CD4-positive, alpha-beta T cell treated with Interleukin-15 for 4 hours (primary cell): Measurements from ENCODE around the gene ETV3L.

ENCODE experiments used
- DNase-seq: peaks from one replicate; pipeline ENCODE4 v3.0.0-alpha.2; 2020; ENCODE audit warnings: low spot score

ETV3L gene

DNA sequence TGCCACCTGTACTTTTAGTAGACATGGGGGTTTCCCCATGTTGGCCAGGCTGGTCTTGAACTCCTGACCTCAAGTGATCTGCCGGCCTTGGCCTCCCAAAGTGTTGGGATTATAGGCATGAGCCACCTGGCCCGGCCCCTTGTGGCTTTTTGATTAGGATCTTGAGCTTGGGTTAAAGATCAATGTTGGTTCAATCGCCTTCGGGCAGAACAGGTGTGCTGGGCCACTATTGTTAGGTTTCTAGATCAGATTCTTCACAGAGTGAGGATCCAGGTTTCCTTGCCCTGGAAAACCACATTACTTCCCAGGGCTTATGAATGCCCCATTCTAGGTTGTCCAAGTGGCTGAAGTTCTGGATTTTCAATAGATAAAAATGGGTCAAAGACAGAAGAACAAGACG is 32.5 kb upstream of the ETV3L start:
- no peak for DNase-seq

DNA sequence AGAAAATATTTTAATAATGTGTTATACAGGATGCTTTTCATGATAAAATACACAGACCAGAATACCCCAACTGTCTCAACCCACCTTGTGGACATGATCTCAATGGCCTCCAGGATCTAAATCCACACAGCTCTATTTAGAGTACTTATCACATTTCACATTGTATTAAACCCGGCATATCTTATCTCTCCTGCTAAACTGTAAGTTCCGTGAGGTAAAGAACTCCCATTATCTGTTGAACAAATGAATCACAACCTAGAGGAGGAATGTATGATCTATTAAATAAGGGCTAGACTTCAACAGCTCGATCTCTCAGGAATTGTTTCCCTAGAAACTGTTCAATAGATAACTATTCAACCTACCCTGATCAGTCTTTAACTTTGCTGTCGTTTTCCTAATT is 31.7 kb upstream of the ETV3L start:
- DNase-seq = no peak

DNA sequence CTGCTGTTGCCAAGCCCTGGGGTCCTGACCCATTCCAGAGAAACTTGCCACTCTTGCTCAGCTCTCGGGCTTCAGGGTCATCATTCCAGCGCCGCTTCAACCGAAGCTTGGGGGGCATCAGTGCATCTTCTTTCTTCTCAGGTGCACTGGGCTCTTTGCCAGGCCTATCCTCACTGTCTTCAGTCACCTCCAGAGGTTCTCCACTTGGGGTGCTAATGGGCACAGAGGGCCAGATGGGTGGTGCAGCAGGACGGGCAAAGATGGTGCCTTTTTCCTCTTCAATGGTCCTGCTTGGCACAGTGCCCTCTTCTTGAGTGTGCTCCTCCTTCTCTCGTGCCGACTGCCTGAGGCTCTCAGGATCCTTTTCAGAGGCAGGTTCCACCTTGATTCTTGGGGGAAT is 25.2 kb upstream of the ETV3L start:
- no peak for DNase-seq

DNA sequence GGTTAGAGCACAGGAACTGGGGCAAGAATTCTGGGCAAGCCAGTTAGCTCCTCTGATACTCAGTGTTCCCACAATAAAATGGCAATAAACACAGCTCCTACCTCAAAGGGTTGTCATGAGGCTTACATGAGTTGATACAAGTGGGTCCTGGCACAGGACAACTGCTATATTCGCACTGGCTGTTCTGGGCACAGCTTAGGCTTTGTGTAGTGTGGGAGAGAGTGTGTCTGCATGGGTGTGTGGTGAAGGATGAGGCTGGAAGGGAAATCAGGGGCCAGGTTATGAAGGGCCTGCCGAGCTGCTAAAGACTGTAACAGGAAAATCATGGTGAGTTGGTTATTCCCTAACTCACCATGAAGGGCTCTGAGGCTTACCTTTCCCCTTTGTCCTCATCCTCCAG is 19.8 kb upstream of the ETV3L start:
- DNase-seq = no peak

DNA sequence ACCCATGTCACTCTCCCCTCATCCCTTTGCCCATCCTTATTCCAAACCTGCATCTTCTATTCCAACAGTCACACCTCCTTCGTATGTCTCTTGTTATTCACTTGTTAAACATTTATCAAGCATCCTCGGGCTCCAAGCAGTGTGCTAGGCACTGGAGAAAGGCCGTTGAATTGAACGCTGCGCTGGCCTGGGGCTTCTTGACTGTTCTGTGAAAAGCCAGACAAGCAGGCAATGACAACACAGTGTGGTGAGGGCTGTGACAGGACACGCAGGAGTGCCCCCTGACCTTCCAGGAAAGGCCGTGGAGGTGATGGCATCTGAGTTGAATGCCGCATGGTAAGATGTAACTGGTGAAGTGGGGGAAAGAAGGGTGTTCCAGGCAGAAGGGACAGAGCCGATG is 19.4 kb upstream of the ETV3L start:
- DNase-seq = no peak

DNA sequence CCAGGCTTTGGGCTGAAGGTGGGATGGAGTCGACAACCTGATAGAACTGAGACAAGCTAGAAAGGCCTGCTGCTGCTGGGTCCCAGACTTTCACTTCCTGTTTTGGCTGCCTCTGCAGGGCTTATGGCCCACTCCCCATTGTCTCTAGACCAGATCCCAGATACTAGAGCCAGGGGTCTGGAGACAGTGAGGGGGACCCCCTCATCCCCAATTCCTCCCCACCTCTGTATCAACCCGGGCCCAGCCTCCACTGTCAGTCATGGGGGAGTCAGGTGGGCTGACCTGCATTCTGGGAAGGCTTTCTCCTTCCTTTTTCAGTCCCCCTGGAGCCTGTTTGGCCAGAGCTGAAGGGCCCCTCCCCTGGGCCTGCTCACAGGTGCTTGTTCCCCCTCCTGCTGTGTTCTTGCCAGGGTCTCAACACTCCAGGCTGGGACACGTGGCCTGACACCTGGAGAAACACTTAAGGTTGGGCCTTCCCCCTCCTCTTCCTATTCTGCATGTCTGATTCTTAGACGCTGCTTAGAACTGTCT is 18.0 kb upstream of the ETV3L start:
- DNase-seq = no peak

DNA sequence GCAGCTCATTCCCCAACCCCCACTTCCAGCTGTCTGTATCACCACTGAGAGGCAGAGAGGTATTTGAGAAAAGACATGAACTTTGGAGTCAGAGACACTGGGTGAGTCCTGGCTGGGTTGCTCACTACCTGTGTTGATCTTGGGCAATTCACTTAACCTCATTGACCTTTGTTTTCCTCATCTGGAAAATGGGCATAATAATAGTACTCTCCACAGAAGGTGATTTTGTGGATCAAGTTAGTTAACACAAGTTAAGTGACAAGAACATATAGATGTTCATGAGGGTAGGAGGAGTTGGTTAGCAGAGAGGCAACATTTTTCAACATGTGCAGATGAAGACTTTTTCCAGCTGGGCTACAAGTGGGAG is 17.1 kb upstream of the ETV3L start:
- no peak for DNase-seq

DNA sequence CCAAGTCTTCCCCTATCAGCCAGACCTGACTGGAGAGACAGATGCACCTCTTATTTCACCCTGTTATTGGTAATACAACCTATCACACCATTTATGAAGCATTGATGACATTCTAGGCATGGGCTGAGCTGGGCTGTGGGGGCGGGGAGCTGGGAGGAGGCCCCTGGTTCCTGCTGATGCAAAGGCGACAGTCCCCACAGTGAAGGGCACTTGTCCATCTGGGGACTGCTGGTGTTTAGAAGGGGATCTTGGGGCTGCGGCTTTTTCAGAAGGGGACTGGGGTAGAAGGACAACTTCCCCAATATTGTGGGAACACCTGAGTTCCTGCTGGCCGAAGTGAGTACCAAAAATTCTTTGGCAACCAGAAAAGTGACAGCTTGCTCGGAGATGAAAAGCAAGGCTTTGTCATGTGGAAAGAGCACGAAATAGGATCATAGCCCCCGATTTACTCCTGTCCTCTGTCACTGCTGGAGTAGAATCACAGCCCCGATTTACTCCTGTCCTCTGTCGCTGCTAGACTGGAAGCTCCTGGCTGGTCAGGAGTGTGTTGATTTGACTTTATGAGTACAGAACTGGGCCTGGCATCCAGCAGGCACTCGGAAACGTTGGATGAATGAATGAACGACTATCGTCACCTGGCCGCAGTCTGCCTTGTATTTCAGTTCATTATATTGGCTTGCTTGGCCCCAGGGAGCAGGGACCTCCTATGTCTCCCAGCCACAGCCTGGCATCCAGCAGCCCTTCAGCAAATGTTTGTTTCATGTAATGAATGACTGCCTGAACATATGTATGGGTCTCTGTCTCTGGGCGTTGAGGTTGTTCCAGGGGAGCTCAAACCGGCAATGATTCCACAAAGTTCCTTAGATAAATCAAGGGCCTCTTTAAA is 16.5 kb upstream of the ETV3L start:
- no peak for DNase-seq

DNA sequence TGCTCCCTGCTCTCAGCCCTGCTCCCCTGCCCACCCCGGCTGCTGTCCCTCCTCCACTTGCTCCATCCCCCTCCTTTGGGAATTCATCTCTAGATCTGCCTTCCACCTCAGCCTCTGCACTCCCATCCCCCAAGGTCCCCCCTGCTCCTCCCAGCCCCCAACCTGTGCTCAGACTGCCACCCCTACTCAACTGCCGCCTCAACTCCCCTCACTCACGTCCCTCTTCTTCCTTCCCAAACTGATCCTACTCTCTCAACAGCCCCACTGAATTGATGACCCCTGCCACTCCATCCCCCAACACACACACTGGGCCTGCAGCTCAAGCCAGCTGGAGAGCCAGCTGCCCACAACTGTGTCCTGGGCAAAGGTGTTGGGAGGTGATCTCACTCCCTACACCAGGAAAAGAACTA is 15.8 kb upstream of the ETV3L start:
- no peak for DNase-seq

DNA sequence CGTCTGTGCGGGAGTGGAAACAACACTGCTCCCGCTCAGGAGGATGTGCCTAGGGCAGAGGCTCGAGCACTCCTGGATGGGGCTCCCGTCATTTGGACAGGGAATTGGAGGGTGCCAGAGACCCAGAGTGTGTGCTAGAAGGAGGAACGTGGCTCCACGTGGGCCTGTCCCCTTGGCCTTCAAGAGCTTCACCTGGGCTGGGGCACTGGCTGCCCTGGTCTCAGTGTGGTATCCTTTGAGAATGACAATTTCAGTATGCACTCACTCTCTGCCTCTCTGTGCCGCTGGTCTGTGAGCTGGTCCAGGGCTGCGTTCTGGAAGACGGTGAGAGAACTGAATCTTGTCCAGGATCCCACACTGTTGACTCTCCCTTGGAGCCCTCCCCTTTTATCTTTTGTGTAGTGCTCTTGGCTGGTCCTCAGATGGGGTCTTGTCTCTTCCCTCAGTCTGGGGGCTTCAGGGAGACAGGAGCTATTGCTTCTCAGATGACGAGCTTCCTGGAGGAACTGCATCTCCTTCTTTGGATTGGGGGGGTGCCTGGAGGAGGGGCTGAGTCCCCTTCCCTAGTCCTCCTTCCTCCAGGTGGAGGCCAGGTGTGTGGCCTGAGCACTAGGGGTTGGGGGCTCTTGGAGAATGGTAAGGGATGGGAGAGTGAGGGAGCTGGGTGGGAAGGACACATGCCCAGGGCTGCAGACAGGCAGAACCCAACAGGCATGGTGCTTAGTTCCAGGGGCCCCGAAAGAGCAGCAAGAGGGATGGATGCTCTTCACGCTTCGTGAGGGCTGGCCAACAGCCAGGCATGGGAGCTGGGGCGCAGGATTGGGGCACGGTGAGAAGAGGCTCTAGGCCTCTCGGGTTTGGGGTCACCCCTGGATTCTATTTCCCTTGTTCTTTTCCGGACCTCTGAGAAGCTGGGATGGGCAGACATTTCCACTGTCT is 14.8 kb upstream of the ETV3L start:
- DNase-seq = no peak

DNA sequence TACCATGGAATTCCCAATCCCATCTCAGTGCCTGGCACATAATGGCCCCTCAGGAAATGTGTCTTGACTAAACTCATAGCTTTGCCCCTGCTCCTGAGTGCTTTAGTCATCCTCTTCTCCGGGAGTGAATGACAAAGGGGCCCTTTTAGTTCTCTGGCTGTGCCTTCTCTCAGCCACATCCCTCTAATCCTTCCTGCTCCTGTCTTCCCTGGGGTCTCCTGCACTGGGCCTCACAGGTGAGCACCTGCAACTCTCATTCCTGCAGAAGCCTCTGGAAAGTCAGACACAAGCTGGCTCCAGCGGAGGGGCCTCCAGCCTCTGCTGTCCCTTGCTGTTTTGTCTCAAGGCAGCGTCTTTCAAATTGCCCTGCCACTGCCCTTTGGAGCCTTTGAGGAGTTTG is 14.0 kb upstream of the ETV3L start:
- no peak for DNase-seq

DNA sequence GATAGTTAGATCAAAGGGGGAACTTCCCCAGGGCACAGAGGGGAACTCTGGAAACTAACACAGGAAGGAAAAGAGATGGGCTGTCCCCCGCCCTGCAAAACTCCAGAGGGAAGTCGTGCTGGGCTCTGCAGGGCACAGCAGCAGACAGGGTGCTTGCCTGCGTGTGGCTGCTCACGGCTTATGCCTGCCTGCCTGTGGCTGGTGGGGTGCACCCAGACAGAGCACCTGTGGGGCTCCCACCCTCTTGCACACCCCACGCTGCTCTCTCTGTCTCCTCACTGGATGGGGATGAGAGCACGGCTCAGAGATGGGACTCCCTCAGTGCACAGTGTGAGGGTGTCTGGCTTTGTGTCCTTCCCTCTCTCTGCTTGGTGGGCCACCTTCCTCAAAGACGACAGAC is 13.5 kb upstream of the ETV3L start:
- DNase-seq = no peak

DNA sequence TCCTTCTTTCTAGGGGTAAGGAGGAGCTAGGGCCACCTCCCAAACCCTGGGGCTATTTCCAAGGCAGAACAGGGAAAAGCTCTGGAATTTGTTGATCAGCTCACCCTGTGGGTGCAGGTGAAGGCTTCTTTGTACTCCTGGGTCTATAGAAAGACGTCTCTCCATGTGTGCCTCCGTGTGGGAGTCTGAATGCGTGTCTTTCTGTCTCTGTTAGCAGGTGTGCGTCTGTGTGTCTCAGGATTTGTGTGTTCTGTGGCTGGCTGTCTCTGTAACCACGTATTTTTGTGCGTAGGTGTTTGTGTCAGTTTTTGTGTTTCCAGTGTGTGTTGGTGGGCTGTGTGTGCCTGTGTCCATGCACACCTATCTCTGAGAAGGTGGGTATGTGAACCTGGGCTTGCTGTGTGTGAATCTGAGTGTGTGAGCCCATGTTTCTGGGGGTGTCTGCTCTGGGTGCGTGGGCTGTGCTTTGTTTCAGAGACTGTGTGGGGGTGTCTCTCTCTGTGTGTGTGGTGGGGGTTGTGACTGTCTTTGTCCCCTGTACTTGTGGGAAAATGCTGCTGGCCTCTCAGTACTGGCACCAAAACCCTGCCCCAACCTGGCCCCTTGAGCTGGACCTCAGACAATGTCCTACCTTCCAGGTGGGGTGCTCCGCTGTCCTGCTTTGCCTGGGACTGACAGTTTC is 12.7 kb upstream of the ETV3L start:
- DNase-seq = no peak

DNA sequence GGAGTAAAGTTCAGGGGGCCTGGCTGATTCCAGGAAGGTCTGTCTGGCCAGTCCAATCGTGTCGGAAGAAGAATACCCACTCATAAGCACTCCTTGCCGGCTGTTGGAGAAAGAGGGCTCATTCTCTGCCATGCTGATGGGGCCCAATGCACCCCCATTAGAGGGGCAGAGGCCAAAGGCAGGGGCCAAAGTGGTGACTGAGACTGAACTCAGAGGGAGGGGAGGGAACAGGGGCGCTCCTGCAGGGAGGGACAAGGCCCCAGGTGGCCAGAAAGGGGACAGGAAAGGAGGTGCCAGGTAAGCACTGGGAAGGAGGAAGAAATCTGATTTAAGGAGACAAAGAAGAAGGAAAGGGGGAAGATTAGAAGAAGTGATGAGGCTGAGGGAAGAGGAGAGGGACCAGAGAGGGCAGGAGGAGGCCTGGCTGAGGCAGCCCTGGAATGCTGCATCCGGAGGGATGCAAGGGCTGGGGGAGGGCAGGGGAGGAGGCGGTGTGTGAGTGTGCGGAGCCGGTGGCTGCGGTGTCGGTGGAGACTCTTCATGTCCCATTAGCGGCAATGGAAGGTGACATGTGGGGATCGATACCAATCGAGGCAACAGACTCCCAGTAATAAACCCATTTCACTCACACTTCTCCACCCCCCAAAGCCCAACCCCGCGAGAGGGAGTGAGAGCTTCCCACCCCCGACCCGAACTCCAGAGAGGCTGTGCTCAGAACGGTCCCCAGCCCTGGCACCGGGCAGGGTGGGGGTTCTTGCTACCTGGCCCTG is 12.0 kb upstream of the ETV3L start:
- DNase-seq = no peak

DNA sequence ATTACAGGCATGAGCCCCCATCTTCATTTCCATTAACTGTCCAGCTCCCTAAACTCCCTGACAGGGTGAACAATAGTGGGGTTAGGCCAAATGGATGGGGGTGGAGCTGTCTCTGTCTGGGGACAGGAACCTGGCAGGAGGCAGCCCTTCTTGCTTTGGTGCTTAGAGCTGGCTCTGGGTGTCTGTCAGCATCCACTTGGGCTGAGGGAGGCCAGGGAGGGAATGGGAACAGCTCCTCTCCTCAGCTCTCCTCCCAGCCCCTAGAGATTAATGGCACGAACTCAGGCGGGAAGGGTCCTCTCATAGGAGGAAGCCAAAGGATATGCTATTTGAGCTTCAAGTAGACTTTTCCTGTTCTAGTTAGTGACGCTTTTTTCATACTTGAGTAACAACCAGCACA is 11.1 kb upstream of the ETV3L start:
- DNase-seq = no peak

DNA sequence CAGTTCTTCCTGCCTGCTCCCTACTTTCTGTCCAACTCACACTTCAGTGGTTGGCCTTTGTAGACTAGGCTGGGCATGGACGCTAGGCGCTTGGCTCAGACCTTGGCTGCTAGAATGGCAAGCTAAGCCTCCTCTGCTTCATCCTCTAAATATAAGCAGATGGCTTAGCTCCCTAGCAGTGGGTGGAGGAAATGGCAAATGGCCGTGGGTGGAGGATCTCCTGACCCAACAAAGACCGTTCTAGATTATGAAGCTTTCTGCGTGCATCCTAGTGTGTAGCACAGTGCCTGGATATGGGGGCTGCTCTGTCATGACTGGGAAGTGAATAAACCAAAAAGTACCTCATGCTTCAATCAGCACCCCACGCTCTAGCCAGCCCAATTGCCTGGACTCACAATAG is 10.4 kb upstream of the ETV3L start:
- DNase-seq = no peak

DNA sequence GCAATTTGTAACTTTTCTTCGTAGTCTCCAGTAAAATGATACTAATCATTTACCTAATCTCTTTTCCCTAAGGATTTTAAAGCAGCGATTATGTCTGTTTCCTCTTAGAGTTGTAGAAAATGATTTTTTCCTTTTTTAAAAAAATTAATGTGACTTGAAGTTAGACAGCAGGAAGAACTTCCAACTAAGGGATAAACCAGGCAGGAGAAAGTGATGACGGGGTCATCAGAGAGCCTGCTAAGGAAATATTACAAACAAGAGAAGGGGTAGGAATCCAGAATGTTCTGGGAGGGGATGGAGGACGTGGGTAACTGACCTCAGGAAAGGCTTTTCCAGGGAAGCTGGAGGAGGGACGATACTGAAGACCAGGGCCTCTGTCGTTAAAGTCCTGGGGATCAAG is 8.8 kb upstream of the ETV3L start:
- DNase-seq = no peak

DNA sequence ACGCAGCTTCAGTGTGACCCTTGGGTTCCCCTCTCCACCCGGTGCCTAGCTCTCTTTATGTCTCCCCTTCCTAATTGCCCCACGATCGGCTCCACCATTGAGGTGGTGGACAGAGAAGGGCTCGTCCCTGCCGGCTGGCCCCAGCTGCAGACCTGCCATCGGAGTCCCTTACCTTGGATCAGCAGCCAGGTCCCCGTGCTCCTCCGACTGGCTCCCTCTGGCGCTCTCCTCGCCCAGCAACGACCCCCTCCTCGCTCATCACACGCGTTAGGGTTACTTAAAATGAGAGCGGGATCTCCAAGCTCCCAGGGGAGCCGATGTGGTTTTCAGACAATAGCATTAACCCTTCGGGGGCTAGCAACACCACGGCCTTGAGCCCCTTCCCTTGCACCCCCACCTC is 8.1 kb upstream of the ETV3L start:
- no peak for DNase-seq

DNA sequence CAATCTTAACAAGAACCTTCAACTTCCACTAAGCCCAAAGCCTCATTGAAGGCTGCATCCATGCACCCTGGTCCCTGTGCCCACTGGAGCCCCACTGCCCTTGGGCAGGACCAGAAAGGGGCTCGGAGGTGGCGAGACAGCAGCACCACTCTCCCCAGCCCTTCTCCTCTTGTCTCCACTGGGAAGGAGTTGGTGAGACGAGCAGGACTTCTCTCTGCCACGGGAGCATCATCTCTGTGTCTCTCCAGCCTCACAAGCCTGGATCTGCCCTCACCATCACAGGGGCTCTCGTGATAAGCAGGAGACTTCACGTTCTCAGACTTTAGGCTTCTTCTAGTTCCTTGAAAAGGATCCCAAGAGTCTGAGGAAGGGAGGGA is 7.2 kb upstream of the ETV3L start:
- no peak for DNase-seq

DNA sequence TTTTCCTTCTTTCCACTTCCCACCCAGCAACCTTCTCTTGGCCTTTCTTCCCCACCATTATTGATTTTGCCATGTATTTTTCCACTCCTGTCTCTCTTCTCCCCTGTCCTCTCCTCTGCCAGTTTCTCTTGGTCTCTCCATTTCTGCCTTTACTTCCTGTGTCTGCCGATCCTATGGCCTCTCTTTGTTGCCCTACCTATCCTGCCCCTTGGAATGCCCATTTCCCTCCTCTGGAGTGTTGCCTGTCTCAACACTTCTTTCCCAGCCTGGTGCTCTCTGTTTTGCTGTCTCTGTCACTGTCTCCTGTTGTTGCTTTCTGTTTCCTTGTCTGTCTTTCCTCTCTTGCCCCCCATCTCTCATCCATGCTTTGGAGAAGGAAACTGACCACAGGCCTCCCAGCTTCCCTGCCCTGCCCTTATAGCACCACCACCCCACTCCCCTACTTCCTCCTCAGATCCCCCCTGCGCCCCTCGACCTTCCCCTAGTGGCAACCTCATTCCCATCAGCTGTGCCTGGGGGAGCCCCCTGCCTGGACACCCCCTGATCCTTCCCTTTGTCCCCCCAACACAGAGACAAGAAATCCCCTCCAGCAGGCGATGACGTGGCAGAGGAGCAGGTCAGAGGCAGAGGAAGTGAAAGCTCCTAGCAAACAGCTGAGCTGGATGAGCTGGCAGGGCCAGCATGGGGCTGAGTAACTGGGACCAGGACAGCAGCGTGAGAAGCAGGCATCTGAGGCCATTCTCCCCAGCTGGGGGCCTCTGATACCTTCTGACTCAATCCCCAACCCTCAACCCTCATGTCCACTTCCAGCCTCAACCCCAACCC is 6.6 kb upstream of the ETV3L start:
- DNase-seq = peak; percentile 14
